ENCODE data around the gene GATB.

Gene GATB

DNA sequence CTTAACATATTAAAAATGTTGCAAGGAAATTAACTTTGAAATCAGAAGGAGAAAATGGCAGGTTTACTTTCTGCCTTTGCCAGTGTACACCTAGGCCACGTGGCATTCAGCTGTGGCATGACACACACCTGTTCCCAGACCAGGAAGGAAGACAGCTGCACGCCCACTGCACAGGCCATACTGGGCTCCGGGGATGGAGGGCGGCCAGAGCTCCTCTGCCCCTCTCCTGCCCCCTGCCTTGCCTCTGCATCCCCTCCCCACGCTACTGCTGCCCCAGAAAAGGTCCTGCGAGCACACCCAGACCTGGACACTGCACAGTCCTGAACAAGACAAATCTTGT lies 68.4 kb downstream of the GATB start:
- peak; percentile 8 for DNase-seq

DNA sequence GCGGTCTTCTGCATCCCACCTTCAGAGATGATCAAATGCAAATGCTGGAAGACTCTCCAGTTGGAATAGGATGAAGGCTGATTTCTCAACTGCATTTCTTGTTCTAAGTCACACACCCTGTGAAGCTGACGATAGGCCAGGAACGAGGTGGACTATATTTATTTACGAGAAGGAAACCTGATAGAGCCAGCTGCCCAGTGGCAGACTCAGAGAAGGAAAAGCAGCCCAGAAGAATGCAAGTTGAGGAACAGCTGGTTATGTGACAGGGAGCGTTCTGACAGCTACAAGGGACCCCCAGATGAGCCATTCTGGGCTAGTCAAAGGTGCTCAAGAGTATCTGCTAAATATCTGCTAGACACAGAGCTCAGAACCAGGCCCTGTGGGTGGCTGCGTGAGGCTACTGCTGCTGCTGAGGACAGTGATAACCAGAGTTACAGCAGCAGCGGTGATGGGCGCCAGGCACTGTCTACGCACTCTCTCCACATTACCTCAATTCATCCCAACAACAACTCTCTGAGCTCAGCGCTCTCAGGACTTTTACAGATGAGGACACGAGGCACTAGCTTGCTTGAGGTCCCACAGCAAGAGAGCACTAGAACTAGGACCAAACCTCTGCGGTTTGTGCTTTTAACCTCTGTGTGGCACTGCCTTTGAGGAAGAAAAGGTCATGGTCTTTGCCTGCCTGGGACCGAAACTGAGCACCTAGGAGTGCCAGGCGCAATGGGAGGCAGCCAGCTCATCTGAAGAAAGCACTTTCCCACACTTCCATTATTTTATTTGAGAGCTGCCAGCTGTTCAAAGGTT lies 69.0 kb downstream of the GATB start:
- DNase-seq, result peak; percentile 12

GRCh38 chr4:151690876-151691275 lies 69.9 kb downstream of the GATB start:
- DNase-seq, result no peak

DNA sequence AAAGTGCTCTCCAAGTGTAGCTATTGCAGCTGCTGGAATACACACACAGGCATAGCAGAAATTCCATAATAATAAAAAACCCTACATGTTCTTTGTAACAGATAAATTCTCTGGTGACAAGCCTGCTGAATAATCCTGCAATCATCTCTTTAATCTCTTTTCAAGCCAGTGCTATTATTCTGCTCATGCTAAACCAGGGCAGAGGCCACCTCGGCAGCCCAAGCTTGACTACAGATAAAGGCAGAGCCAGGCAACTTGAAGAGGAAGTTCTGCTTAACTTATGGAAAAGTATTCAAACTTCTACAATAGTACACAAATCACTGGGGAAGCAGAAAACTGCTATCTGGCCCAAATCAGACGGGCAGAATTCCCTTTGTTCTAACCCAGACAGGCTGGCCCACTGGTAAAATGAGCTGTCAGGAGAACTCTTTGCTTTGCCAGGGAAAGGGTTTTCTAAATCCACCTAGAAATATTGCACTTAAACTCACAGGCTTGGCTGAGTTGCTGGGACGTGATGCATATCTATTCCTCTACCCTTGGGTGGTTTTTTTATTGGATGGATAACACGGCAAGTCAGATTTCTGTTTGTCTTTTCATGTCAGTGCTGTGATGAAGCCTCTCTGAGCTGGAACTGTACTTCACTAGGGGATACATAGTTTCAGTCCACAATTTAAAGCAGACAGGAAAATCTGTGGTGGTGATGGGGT lies 70.5 kb downstream of the GATB start:
- no peak for DNase-seq

GRCh38 chr4:151689211-151689991 lies 71.4 kb downstream of the GATB start:
- DNase-seq, result no peak

GRCh38 chr4:151688785-151689043 lies 72.1 kb downstream of the GATB start:
- DNase-seq, result peak; percentile 72

- DNase-seq, result no peak
Measured at GRCh38 chr4:151688003-151688784, 72.6 kb downstream of the GATB start.

DNA sequence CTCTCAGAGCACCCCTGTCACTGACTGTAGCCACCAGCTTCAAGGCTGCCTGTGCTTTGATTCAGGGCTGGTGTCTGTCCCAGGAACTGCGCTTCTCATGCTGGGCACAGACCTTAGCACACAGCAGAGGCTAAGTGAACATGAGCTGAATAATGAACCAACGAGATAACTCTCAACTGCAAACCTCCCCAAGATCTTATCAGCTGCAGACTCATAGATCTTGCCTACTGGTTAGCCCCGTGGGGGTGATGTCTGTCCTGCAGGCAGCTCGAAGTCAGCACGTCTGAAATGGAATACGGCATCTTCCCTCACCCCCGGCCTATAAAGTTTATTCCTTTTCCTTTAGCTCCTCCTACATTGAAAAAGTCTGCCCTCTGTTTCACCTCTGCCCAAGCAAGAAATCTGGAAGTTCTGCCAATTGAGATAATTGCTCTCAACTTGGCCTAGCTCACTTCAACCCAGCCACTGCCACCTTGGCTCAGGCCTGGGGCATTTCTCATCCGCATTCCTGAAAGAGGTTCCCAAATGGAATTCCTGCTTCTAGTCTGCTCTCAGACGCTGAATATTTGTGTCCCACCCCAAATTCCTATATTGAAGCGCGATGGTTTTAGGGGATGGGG lies 73.7 kb downstream of the GATB start:
- DNase-seq, result no peak

- DNase-seq, result no peak
Measured at GRCh38 chr4:151685303-151685702, 75.5 kb downstream of the GATB start.

DNA sequence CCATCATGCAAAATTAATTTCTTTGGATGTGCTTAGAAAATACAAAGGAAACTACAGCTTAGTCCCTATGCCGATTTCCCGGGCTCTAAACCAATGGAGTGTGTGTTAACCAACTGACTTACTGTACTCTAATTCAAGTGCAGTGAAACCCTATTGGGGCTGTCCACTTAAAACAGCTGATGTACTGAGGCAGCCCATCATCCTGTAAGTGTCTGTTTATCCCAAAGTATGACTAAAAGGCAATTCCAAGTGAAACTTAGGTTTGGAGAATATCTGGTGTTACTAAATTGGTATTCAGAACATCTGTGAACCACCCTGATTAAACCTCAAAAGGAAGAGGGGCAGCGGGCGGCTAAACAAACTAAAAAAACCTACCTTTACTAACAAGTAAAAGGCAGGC lies 79.7 kb downstream of the GATB start:
- no peak for DNase-seq

- no peak for DNase-seq
Measured at GRCh38 chr4:151679231-151679630, 81.6 kb downstream of the GATB start.

DNA sequence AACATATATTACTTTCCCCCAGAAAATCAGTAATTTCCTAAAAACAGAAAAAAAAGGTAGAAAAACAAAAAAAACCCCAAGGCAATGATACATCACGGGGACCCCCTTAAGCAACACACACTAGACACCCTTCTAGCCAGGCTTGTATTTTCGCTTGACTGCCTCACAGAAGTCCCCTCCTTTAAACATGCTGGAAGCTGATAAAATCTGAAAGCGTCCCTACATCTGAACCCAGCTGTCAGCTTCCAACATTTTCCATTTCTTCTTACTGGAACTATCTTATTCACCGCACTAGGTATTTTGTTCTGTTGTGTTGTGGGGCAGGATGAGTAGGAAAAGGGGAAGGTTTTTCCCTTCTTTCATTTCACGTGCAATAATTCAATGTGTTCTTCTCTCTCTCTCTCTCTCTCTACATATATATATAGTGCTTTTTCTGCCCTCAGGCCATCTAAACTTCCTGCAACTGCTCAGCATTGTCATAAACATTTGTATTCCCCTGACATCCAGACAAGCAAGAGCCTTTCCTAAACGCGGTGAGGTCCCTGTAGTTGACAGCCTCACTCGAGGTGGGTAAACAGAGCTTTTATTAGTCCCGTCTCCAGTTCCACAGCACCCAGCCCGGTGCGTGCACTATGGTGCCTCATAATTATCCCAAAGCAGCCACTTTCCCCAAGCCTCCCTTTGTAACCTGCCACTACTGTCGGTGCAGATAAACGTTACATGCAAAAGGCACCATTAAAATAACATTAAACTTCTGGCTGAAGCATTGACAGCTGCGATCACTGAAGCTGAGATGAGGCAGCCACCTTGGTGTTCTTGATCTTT lies 82.5 kb downstream of the GATB start:
- no peak for DNase-seq

- DNase-seq, result no peak
Measured at GRCh38 chr4:151677193-151677592, 83.6 kb downstream of the GATB start.

DNA sequence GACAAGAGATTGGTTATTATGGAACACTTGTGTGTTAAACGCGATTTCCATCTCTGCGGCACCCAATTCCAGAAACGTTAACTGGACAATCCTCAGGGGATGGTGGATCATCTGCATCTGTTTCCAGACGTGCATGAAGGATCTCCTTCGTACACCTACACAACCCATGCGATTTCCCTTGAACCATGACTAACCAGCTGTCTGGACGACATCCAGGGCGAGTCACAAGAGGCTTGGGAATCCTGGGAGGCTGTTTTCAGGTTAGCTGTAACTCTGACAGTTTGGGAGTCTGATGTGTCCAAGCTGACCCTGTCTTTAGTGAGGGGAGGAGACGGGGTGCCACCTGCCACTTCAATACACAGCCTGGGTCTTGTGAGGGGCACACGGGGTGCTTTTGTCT lies 84.5 kb downstream of the GATB start:
- DNase-seq, result no peak

GRCh38 chr4:151675411-151675971 lies 85.3 kb downstream of the GATB start:
- no peak for DNase-seq

DNA sequence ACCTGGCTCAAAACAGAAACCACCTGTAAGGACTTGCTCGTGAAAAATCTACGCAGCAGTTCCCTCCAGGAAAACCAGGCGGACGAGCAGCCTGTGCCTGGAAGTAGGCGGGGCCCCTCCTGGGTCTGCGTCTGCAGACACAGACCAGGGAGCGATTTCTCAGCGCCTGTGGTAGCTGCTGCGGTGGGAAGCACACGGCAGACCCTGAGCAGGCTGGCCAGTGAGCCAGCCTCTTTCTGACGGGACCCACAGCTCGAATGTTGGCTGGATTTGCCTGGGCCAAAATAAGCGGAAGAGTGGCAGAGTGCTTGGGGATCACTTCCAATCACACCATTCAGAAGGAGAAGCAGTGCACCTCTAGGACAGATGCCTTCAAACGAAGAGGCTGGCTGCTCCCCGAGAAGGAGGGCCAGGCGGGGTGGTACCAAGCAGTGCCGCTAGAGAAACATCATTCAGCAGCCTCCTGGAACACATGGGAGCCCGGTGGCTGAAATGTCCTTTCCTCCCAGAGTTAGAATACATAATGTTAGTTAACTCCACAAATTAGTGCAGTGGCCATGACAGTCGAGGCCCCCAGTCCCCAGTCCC lies 85.9 kb downstream of the GATB start:
- no peak for DNase-seq

GRCh38 chr4:151673908-151674520 lies 86.8 kb downstream of the GATB start:
- DNase-seq, result no peak

GRCh38 chr4:151672996-151673395 lies 87.8 kb downstream of the GATB start:
- DNase-seq, result no peak

DNA sequence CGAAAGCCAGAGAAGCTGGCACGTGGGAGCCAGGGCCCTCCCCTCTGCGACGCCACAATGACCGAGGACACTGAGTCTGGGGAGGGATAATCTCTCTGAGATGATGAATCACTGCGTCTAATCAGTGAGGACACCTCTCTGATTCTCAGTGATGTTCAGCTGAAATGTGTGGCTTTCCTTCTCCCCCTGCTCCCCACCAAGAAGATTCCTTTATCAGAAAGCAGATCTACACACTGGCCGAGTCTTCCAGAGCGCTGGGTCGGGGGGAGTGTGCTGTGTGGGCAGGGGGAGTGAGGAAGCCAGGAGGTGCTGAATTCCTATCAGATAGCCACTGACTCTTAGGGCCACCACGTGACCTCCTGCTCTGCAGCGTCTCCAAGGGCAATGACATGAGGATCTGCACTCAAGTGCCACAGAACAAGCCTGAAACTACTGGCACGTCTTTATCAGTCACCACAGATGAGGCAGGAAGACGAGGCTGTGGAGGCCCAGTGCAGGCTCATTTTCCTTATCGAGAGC lies 89.2 kb downstream of the GATB start:
- DNase-seq, result no peak

- DNase-seq, result no peak
Measured at GRCh38 chr4:151670843-151671242, 90.0 kb downstream of the GATB start.
